ENCODE results near the gene SLC19A2.

Gene SLC19A2

GRCh38 chr1:169474302-169474995 lies 11.3 kb downstream of the SLC19A2 start:
- DNase-seq (ENCODE audit: low read depth) = no peak

- DNase-seq (ENCODE audit: low read depth) = no peak
Measured at GRCh38 chr1:169473347-169473746, 12.4 kb downstream of the SLC19A2 start.

- DNase-seq (ENCODE audit: low read depth) = no peak
Measured at GRCh38 chr1:169472738-169473137, 13.0 kb downstream of the SLC19A2 start.

GRCh38 chr1:169468982-169469381 lies 16.8 kb downstream of the SLC19A2 start:
- DNase-seq (ENCODE audit: low read depth) = no peak

GRCh38 chr1:169466259-169467230 lies 19.2 kb downstream of the SLC19A2 start:
- DNase-seq (ENCODE audit: low read depth) = no peak

GRCh38 chr1:169465281-169465680 lies 20.5 kb downstream of the SLC19A2 start:
- no peak for DNase-seq (ENCODE audit: low read depth)

GRCh38 chr1:169462385-169462784 lies 23.4 kb downstream of the SLC19A2 start:
- no peak for DNase-seq (ENCODE audit: low read depth)

- no peak for DNase-seq (ENCODE audit: low read depth)
Measured at GRCh38 chr1:169461390-169462000, 24.2 kb downstream of the SLC19A2 start.

- DNase-seq (ENCODE audit: low read depth) = no peak
Measured at GRCh38 chr1:169460191-169460833, 25.4 kb downstream of the SLC19A2 start.

- no peak for DNase-seq (ENCODE audit: low read depth)
Measured at GRCh38 chr1:169457443-169457842, 28.3 kb downstream of the SLC19A2 start.

- DNase-seq (ENCODE audit: low read depth) = no peak
Measured at GRCh38 chr1:169456029-169456428, 29.7 kb downstream of the SLC19A2 start.

GRCh38 chr1:169452921-169453320 lies 32.8 kb downstream of the SLC19A2 start:
- DNase-seq (ENCODE audit: low read depth) = no peak

GRCh38 chr1:169451218-169451824 lies 34.4 kb downstream of the SLC19A2 start:
- no peak for DNase-seq (ENCODE audit: low read depth)

- no peak for DNase-seq (ENCODE audit: low read depth)
Measured at GRCh38 chr1:169443923-169444322, 41.8 kb downstream of the SLC19A2 start.

GRCh38 chr1:169427081-169427641 lies 58.6 kb downstream of the SLC19A2 start, which contains the start of gene CCDC181:
Gene CCDC181 (minus strand): TSS chr1:169427474. CDS start chr1:169424927, 2,547 bp downstream.
- DNase-seq (ENCODE audit: low read depth) = peak; percentile 15

GRCh38 chr1:169426174-169426705 lies 59.5 kb downstream of the SLC19A2 start:
- no peak for DNase-seq (ENCODE audit: low read depth)

- DNase-seq (ENCODE audit: low read depth) = no peak
Measured at GRCh38 chr1:169421309-169421708, 64.4 kb downstream of the SLC19A2 start.

- no peak for DNase-seq (ENCODE audit: low read depth)
Measured at GRCh38 chr1:169414952-169415351, 70.8 kb downstream of the SLC19A2 start.
